ENCODE data around the gene CITED2. TPM values are rescaled to one million over a fixed set of nuclear protein-coding genes. Genes with fewer than 3 reads are reported as not detected.

The CITED2 gene
- total and polyA plus RNA-seq, 8 donors: 15.3 to 102 (median 35.1) TPM

GRCh38 chr6:139370999-139371345, 3.5 kb downstream of the CITED2 start:
- TF ChIP-seq POLR2AphosphoS5 (IDR thresholded peaks at IDR 0.05): no peak
- TF ChIP-seq, protein P1, sequence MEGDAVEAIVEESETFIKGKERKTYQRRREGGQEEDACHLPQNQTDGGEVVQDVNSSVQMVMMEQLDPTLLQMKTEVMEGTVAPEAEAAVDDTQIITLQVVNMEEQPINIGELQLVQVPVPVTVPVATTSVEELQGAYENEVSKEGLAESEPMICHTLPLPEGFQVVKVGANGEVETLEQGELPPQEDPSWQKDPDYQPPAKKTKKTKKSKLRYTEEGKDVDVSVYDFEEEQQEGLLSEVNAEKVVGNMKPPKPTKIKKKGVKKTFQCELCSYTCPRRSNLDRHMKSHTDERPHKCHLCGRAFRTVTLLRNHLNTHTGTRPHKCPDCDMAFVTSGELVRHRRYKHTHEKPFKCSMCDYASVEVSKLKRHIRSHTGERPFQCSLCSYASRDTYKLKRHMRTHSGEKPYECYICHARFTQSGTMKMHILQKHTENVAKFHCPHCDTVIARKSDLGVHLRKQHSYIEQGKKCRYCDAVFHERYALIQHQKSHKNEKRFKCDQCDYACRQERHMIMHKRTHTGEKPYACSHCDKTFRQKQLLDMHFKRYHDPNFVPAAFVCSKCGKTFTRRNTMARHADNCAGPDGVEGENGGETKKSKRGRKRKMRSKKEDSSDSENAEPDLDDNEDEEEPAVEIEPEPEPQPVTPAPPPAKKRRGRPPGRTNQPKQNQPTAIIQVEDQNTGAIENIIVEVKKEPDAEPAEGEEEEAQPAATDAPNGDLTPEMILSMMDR (IDR thresholded peaks at IDR 0.05): no peak
- no peak for TF ChIP-seq EP300 (IDR thresholded peaks at IDR 0.05)
- no peak for TF ChIP-seq POLR2A (IDR thresholded peaks at IDR 0.05)
- H3K36me3 ChIP-seq: peaks cover 0 to 27% (median 6%) of the 10 kb centered on the region in 4 donors
- intact Hi-C loops (cut with DNase I; ENCODE audit: low total_unique reads): loop anchor here (10.0 kb wide), 1 partner anchor 1074 kb away; no protein-coding TSS in a partner anchor
- peaks cover 11 to 52% (median 41%) of the 10 kb centered on the region in 4 donors for H3K4me1 ChIP-seq
- H3K4me3 ChIP-seq: peak overlapping the region in 3 of 4 donors; percentile 76 to 93 (median 90)
- H3K9me3 ChIP-seq: no peaks in the 10 kb centered on the region
- DNase-seq: no peak
- peak overlapping the region in 3 of 5 donors; percentile 97 to 100 (median 97) for H3K27ac ChIP-seq
- H3K27me3 ChIP-seq: no peaks in the 10 kb centered on the region
- WGBS, 5 donors: 65 to 80% (median 74%) methylated on average over 3 of the region's 3 CpGs

DNA sequence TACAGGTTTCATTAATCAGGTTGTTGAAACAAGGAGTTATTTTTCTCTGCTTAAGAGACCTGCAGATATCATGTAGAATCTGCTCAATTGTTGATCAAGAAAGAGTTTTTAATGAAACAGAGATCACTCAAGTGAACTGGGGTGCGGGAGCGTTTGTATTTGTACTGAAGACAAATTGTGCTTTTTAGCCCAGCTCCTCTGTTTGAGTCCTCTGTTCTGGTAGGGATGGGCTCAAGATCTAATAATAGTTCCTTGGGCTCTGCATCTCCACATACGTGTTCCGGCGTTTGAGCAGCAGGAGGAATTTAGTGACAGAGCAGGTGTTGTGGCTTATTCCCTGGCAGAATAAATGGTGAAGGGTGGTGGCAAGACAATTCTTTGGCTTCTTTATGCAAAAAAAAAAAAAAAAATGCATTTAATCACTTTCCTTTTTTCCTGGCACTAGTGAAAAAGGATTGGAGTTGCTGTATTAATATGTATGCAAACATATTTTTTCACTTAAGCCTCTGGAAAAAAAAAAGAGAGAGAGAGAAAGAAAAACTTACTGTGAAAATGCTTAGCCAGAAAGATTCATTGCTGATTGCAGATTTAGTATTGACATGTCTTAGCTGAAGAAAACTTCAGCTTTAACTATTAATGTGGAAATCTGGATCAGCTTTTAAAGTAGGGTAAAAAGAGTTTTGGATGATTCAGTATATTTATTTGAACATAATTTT, 4.0 kb downstream of the CITED2 start:
- H3K9me3 ChIP-seq: no peaks in the 10 kb centered on the region
- peak overlapping the region; percentile 41 to 100 (median 97) for H3K27ac ChIP-seq
- intact Hi-C loops (cut with DNase I; ENCODE audit: low total_unique reads): loop anchor here (10.0 kb wide), 1 partner anchor 1074 kb away; no protein-coding TSS in a partner anchor
- H3K36me3 ChIP-seq: peaks cover 0 to 27% (median 6%) of the 10 kb centered on the region in 4 donors
- DNase-seq: peak in 1 of 2 donors; percentile 63
- WGBS, 5 donors: 10 to 21% (median 17%) methylated on average over 5 of the region's 5 CpGs
- peak overlapping the region in 3 of 4 donors; percentile 76 to 93 (median 90) for H3K4me3 ChIP-seq
- no peaks in the 10 kb centered on the region for H3K27me3 ChIP-seq
- peaks cover 11 to 50% (median 38%) of the 10 kb centered on the region in 4 donors for H3K4me1 ChIP-seq
- TF ChIP-seq, protein P1 (IDR thresholded peaks at IDR 0.05): no peak
- TF ChIP-seq EP300 (IDR thresholded peaks at IDR 0.05) (no peak), POLR2A (IDR thresholded peaks at IDR 0.05) (no peak), POLR2AphosphoS5 (IDR thresholded peaks at IDR 0.05) (peak in 1 of 3 donors; percentile 44)

GRCh38 chr6:139369568-139370282, 4.7 kb downstream of the CITED2 start:
- Histone ChIP-seq H3K27ac (peak overlapping the region; percentile 41 to 100 (median 97)), H3K4me3 (peak overlapping the region in 2 of 4 donors; percentile 76 to 93), H3K27me3 (no peaks in the 10 kb centered on the region), H3K4me1 (peaks cover 11 to 50% (median 38%) of the 10 kb centered on the region in 4 donors), H3K36me3 (peaks cover 0 to 27% (median 6%) of the 10 kb centered on the region in 4 donors), H3K9me3 (no peaks in the 10 kb centered on the region)
- TF ChIP-seq, protein P1 (IDR thresholded peaks at IDR 0.05): peak in 5 of 7 experiments; percentile 46 to 78 (median 65)
- TF ChIP-seq EP300 (IDR thresholded peaks at IDR 0.05): no peak
- no peak for TF ChIP-seq POLR2A (IDR thresholded peaks at IDR 0.05)
- peak in 1 of 2 donors; percentile 79 for DNase-seq
- intact Hi-C loops (cut with DNase I; ENCODE audit: low total_unique reads): loop anchor here (10.0 kb wide), 2 partner anchors 555 to 1075 kb away; no protein-coding TSS in a partner anchor
- 4 to 11% (median 6%) methylated on average over 9 of the region's 9 CpGs for WGBS, 5 donors

DNA sequence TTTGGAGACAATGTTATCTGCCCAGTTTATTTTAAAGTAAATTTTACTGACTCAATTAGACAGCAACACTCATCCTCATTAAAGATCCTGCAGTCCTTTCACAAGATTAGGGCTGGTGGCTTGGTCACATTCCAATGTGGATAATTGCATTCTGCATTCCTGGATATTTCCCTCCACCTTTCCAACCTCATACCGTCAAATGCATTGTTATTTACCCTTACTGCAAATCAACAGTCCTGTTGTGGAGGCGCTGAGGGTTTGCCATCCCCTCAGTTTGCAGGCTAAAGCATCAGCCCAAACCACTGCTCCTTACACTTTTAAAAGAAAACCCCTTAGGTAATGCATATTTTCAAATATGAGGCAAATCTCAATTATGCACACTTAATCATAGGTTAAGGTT, 5.4 kb downstream of the CITED2 start:
- no peaks in the 10 kb centered on the region for H3K9me3 ChIP-seq
- H3K27ac ChIP-seq: no peak overlapping the region
- intact Hi-C loops (cut with DNase I; ENCODE audit: low total_unique reads): loop anchor here (10.0 kb wide), 1 partner anchor 554 kb away; no protein-coding TSS in a partner anchor
- 37 to 58% (median 51%) methylated on average over 2 of the region's 2 CpGs for WGBS, 5 donors
- TF ChIP-seq, protein P1 (IDR thresholded peaks at IDR 0.05): no peak
- TF ChIP-seq POLR2AphosphoS5 (IDR thresholded peaks at IDR 0.05) (no peak), POLR2A (IDR thresholded peaks at IDR 0.05) (no peak), EP300 (IDR thresholded peaks at IDR 0.05) (no peak)
- DNase-seq: no peak
- H3K27me3 ChIP-seq: no peaks in the 10 kb centered on the region
- H3K4me1 ChIP-seq: peaks cover 11 to 50% (median 39%) of the 10 kb centered on the region in 4 donors
- H3K4me3 ChIP-seq: no peak overlapping the region
- peaks cover 0 to 27% (median 6%) of the 10 kb centered on the region in 4 donors for H3K36me3 ChIP-seq
